ENCODE measurements around the gene MRPL10.

DNA sequence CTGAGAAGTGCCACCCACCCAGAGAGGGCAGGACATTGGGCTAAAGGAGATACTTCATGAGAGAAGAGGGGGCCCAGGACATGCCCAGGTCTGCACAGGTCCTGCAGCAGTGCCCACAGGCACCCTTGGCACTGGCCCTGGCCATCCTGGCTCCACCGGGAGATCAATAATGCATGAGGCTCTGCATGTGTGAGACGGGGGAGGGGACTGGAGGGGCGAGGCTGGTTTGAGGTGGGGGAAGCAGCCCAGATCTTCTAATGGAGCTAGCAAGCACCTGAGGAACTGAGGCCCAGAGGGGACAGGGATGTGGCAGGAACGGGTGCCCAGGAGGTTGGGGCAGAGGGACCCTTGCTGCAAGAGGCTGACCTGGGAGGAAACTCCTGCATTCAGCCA is 10.3 kb downstream of the MRPL10 start:
- TF ChIP-seq, protein P1, sequence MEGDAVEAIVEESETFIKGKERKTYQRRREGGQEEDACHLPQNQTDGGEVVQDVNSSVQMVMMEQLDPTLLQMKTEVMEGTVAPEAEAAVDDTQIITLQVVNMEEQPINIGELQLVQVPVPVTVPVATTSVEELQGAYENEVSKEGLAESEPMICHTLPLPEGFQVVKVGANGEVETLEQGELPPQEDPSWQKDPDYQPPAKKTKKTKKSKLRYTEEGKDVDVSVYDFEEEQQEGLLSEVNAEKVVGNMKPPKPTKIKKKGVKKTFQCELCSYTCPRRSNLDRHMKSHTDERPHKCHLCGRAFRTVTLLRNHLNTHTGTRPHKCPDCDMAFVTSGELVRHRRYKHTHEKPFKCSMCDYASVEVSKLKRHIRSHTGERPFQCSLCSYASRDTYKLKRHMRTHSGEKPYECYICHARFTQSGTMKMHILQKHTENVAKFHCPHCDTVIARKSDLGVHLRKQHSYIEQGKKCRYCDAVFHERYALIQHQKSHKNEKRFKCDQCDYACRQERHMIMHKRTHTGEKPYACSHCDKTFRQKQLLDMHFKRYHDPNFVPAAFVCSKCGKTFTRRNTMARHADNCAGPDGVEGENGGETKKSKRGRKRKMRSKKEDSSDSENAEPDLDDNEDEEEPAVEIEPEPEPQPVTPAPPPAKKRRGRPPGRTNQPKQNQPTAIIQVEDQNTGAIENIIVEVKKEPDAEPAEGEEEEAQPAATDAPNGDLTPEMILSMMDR (IDR thresholded peaks at IDR 0.05; ENCODE audit: insufficient read depth, low read length, poor library complexity, severe bottlenecking): no peak
- TF ChIP-seq EZH2phosphoT487 (conservative IDR thresholded peaks at IDR 0.05; ENCODE audit: low read length): no peak

Measured in SU-DHL-6 (cell line).